GM18502 (cell line): ENCODE measurements around the gene ADAM33.

Source experiments
- ATAC-seq: cut with Tn5 transposase; IDR thresholded peaks from one replicate; pipeline ENCODE4 v1.9.1; 2021; ENCODE audit warnings: mild to moderate bottlenecking; ENCODE audit not compliant: unreplicated experiment, poor library complexity

ADAM33 gene

GRCh38 chr20:3652676-3653596, 28.9 kb downstream of the ADAM33 start:
- ATAC-seq: no peak

GRCh38 chr20:3652221-3652620, 29.6 kb downstream of the ADAM33 start:
- ATAC-seq: no peak

- no peak for ATAC-seq
Measured at GRCh38 chr20:3651204-3651962, 30.4 kb downstream of the ADAM33 start.

GRCh38 chr20:3648951-3649350, 32.9 kb downstream of the ADAM33 start:
- ATAC-seq: no peak

- no peak for ATAC-seq
Measured at GRCh38 chr20:3647473-3647872, 34.3 kb downstream of the ADAM33 start.

GRCh38 chr20:3646651-3647050, 35.2 kb downstream of the ADAM33 start:
- no peak for ATAC-seq

GRCh38 chr20:3646067-3646440, 35.8 kb downstream of the ADAM33 start:
- no peak for ATAC-seq

- no peak for ATAC-seq
Measured at GRCh38 chr20:3645309-3646066, 36.3 kb downstream of the ADAM33 start.

- no peak for ATAC-seq
Measured at GRCh38 chr20:3640259-3640658, 41.6 kb downstream of the ADAM33 start.

- no peak for ATAC-seq
Measured at GRCh38 chr20:3635346-3635745, 46.5 kb downstream of the ADAM33 start.

- no peak for ATAC-seq
Measured at GRCh38 chr20:3633913-3634478, 47.8 kb downstream of the ADAM33 start.

- no peak for ATAC-seq
Measured at GRCh38 chr20:3632311-3633004, 49.4 kb downstream of the ADAM33 start.

GRCh38 chr20:3631534-3631933, 50.3 kb downstream of the ADAM33 start:
- ATAC-seq: no peak

- ATAC-seq: no peak
Measured at GRCh38 chr20:3630429-3630828, 51.4 kb downstream of the ADAM33 start.

- ATAC-seq: no peak
Measured at GRCh38 chr20:3629893-3630292, 51.9 kb downstream of the ADAM33 start.

GRCh38 chr20:3628502-3629314, 53.1 kb downstream of the ADAM33 start:
- ATAC-seq: no peak

GRCh38 chr20:3627476-3627875, 54.3 kb downstream of the ADAM33 start:
- no peak for ATAC-seq

GRCh38 chr20:3622406-3622805, 59.4 kb downstream of the ADAM33 start:
- ATAC-seq: no peak

- no peak for ATAC-seq
Measured at GRCh38 chr20:3621111-3621510, 60.7 kb downstream of the ADAM33 start.
